Breast epithelium (tissue), 4 donors: ENCODE data around the gene POGK. TPM values are rescaled to one million over a fixed set of nuclear protein-coding genes. Genes with fewer than 3 reads are reported as not detected.

Experiments used
- DNase-seq, 2 donors: peaks; one replicate each; pipeline ENCODE4 v3.0.0-alpha.2; 2019; ENCODE audit warnings: low spot score in 2 of 2
- H3K27ac ChIP-seq, 2 donors: fragments of 200-600 bp; sonication (generic) in 1 of 2; one replicate each; pipeline ENCODE4 v1.5.1; 2016 to 2019; ENCODE audit warnings: mild to moderate bottlenecking in 1 of 2
- H3K27me3 ChIP-seq, 2 donors: fragments of 200-600 bp; sonication (generic) in 1 of 2; one replicate each; pipeline versions ENCODE4 v1.5.1 to v1.6.0; 2017 to 2019; ENCODE audit warnings: control low read depth in 1 of 2, mild to moderate bottlenecking in 1 of 2
- H3K36me3 ChIP-seq: fragments of 200-600 bp; one replicate; pipeline ENCODE4 v1.5.1; 2019
- H3K4me1 ChIP-seq, 2 donors: fragments of 200-600 bp; sonication (generic); one replicate each; pipeline ENCODE4 v1.5.1; 2016 to 2019; ENCODE audit warnings: control low read depth in 1 of 2
- H3K4me3 ChIP-seq, 3 donors: fragments of 200-600 bp; sonication (generic); 1 replicate in 2 of 3; 2 replicates in 1 of 3; pipeline ENCODE4 v1.5.1; 2016 to 2019; ENCODE audit warnings: mild to moderate bottlenecking in 3 of 3, moderate library complexity in 2 of 3
- H3K9me3 ChIP-seq, 2 donors: fragments of 200-600 bp; sonication (generic) in 1 of 2; one replicate each; pipeline ENCODE4 v1.5.1; 2016 to 2019; ENCODE audit warnings: control low read depth in 1 of 2
- CTCF ChIP-seq, 3 donors: fragments of 450-650 bp; IDR thresholded peaks; one replicate each; pipeline ENCODE4 v1.5.1; 2016 to 2017; ENCODE audit warnings: antibody characterized with exemption in 3 of 3, mild to moderate bottlenecking in 3 of 3, moderate library complexity in 3 of 3
- POLR2A ChIP-seq: fragments of 450-650 bp; IDR thresholded peaks from one replicate; pipeline ENCODE4 v1.6.1; 2016; ENCODE audit warnings: antibody characterized with exemption, mild to moderate bottlenecking, moderate library complexity
- POLR2AphosphoS5 ChIP-seq, 3 donors: sonication (generic); formaldehyde crosslinking; IDR thresholded peaks; one replicate each; pipeline ENCODE4 v1.6.1; 2017; ENCODE audit warnings: antibody characterized with exemption in 3 of 3
- intact Hi-C: fragments of 100-400 bp; cut with DNase I; formaldehyde crosslinking; loops from one replicate; pipeline ENCODE4 v1.15.1; 2023; ENCODE audit warnings: low total_unique reads
- total RNA-seq, 3 donors: library from RNA; depleted of rRNA; stranded (reverse); fragments of >200 nt; gene quantifications; one replicate each; pipeline ENCODE4 v1.1.0, GENCODE V29; 2016

Gene POGK
- total RNA-seq, 3 donors from 2014 or later, result 29.5 to 42.9 (median 29.8) TPM

- Histone ChIP-seq H3K4me1 (peaks cover 3 to 21% of the 10 kb centered on the region in 2 donors), H3K9me3 (no peaks in the 10 kb centered on the region), H3K4me3 (peak overlapping the region; percentile 60 to 83 (median 75)), H3K27ac (peak overlapping the region; percentile 92 to 97), H3K36me3 (no peaks in the 10 kb centered on the region), H3K27me3 (no peaks in the 10 kb centered on the region)
- intact Hi-C loops, result no loop called here
- TF ChIP-seq POLR2AphosphoS5 (IDR thresholded peaks at IDR 0.05), result no peak
- no peak for TF ChIP-seq POLR2A
- TF ChIP-seq CTCF (IDR thresholded peaks at IDR 0.05), result peak in 1 of 3 donors; percentile 7
- DNase-seq, result peak; percentile 36 to 60
These were observed 479 bp downstream of the POGK start for GRCh38 chr1:166839600-166840308.

- Histone ChIP-seq H3K27ac (peak overlapping the region; percentile 92 to 97), H3K27me3 (no peaks in the 10 kb centered on the region), H3K4me3 (peak overlapping the region; percentile 60 to 83 (median 75)), H3K9me3 (no peaks in the 10 kb centered on the region), H3K4me1 (peaks cover 3 to 21% of the 10 kb centered on the region in 2 donors), H3K36me3 (no peaks in the 10 kb centered on the region)
- TF ChIP-seq POLR2A (no peak), CTCF (IDR thresholded peaks at IDR 0.05) (no peak), POLR2AphosphoS5 (IDR thresholded peaks at IDR 0.05) (no peak)
- intact Hi-C loops, result no loop called here
- DNase-seq, result no peak
These were observed 1.3 kb downstream of the POGK start for GRCh38 chr1:166840309-166841274.

GRCh38 chr1:166843322-166843721 is 4.0 kb downstream of the POGK start:
- no peaks in the 10 kb centered on the region for H3K27me3 ChIP-seq
- intact Hi-C loops, result no loop called here
- no peaks in the 10 kb centered on the region for H3K36me3 ChIP-seq
- peaks cover 3 to 21% of the 10 kb centered on the region in 2 donors for H3K4me1 ChIP-seq
- no peaks in the 10 kb centered on the region for H3K9me3 ChIP-seq
- H3K27ac ChIP-seq, result peak overlapping the region in 1 of 2 donors; percentile 40
- no peak for DNase-seq
- TF ChIP-seq CTCF (IDR thresholded peaks at IDR 0.05), result no peak
- no peak for TF ChIP-seq POLR2AphosphoS5 (IDR thresholded peaks at IDR 0.05)
- TF ChIP-seq POLR2A, result no peak
- H3K4me3 ChIP-seq, result no peak overlapping the region

- no peak for DNase-seq
- Histone ChIP-seq H3K27me3 (no peaks in the 10 kb centered on the region), H3K4me3 (no peak overlapping the region), H3K4me1 (peaks cover 3 to 21% of the 10 kb centered on the region in 2 donors), H3K36me3 (peaks cover 4% of the 10 kb centered on the region), H3K9me3 (no peaks in the 10 kb centered on the region), H3K27ac (peak overlapping the region; percentile 48 to 60)
- no peak for TF ChIP-seq POLR2AphosphoS5 (IDR thresholded peaks at IDR 0.05)
- TF ChIP-seq CTCF (IDR thresholded peaks at IDR 0.05), result no peak
- TF ChIP-seq POLR2A, result no peak
- intact Hi-C loops, result no loop called here
These were observed 4.7 kb downstream of the POGK start for GRCh38 chr1:166843769-166844596.
